Coronary artery (tissue), 2 donors: ENCODE results near the gene CRISP3.

Experiments used
- DNase-seq: peaks from one replicate; pipeline ENCODE4 v3.0.0-alpha.2; 2017; ENCODE audit warnings: low spot score
- H3K27ac ChIP-seq, 2 donors: fragments of 200-600 bp; sonication (generic); one replicate each; pipeline ENCODE4 v1.5.1; 2016 to 2019
- H3K4me3 ChIP-seq: fragments of 200-600 bp; sonication (generic); 2 replicates; pipeline ENCODE4 v1.5.1; 2016; ENCODE audit warnings: mild to moderate bottlenecking, moderate library complexity
- CTCF ChIP-seq: fragments of 200-600 bp; sonication (generic); IDR thresholded peaks from one replicate; pipeline ENCODE4 v1.5.1; 2019; ENCODE audit warnings: antibody characterized with exemption

CRISP3 gene

GRCh38 chr6:49775043-49775442 lies 30.9 kb upstream of the CRISP3 start:
- no peak for TF ChIP-seq CTCF
- H3K4me3 ChIP-seq: no peak overlapping the region
- no peak for DNase-seq
- no peak overlapping the region for H3K27ac ChIP-seq

DNA sequence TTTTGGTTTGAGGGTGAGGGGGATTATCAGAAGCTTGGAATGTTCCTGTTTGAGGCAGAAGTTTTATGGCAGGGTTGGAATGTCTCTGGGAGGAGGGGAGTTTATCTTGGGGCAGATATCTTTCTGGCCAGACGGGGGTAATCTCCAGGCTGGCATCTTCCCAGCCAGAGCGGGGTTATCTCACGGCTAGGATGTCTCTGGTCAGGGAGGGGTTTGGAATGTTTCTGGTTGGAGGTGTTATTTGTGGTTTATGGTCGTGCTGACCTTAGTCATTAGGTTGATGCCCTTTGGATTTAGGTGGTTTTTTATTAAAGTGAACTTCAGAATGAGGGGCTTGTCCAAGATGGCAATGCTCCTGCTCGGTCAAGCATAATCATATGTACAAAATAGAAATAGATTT lies 28.1 kb upstream of the CRISP3 start:
- no peak for TF ChIP-seq CTCF
- Histone ChIP-seq H3K4me3 (no peak overlapping the region), H3K27ac (no peak overlapping the region)
- DNase-seq: no peak

- TF ChIP-seq CTCF: no peak
- Histone ChIP-seq H3K4me3 (no peak overlapping the region), H3K27ac (no peak overlapping the region)
- DNase-seq: no peak
Observed at GRCh38 chr6:49766762-49767161, 22.6 kb upstream of the CRISP3 start.

DNA sequence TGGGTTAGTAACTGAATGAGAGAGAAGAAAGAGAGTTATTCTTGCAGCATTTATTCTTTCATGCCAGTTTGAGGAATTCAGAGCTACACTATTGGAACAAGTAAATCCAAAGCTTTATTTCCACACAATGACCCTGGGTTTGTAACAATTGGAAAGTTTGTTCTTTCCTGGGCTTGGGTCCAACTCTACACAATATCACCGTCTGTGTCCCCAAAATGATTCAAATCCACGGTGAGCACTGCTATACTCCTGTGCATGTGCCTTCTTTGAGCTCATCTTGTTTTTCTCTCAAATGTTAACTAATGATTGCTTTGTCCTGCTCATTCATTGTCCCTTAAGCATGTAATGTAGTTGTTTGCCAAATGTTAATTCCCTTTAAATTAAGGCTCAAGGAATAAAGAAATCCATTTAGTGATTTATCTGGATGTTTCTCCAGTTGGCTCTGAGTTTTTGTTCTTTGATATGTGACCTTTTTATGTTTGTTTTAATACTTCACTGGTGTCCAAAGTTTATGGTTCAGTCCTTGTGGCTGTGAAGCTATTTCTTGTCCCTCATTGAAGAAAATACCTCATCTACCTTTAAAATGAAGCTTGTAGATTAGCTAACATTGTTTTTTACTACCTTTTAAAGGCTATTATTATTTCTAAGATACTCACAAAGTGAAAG lies 20.5 kb upstream of the CRISP3 start:
- no peak for TF ChIP-seq CTCF
- no peak overlapping the region for H3K4me3 ChIP-seq
- no peak overlapping the region for H3K27ac ChIP-seq
- DNase-seq: no peak

DNA sequence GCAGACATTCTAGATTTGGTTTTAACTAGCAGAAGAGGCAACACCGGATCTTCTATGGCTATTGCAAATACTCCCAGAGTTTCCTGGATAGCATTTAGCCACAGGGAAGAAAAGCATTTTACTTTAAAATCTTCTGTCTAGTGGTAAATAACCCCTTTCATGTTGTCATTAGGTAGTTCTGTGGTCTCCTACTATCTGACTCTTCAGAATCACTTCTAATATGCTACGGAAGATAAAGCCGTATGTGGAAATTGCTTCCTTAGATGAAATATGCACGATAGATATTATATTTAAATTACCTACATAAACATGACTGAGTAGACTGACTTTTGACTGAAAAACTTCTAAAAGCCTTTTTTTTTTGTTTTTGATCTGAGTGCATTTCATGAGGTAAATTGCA lies 759 bp downstream of the CRISP3 start:
- Histone ChIP-seq H3K4me3 (no peak overlapping the region), H3K27ac (no peak overlapping the region)
- no peak for DNase-seq
- TF ChIP-seq CTCF: no peak

GRCh38 chr6:49739423-49739822 lies 4.8 kb downstream of the CRISP3 start:
- Histone ChIP-seq H3K4me3 (no peak overlapping the region), H3K27ac (no peak overlapping the region)
- DNase-seq: no peak
- TF ChIP-seq CTCF: no peak

DNA sequence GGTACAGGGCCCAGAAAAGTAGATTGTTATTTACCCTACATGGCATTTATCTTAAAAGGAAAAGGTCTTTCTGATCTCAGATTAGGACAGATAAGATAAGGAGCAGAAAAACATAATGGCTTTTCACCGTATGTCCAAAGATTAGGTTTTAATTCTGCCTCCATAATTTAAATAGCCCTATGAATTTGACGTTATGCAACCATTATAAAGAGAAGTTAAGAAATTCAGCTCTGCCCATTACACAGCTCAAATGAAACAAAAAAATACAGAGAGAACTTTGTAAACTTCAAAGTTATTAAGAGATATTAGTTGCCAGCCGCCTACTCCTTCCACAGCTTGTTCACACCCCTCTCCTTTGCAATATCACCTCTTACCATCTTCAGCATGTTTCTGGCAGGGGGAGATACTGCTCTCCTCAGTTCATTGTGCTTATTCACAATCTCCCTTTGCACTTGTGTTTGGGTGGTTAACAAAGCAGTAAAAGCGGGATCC lies 8.1 kb downstream of the CRISP3 start:
- TF ChIP-seq CTCF: no peak
- no peak for DNase-seq
- Histone ChIP-seq H3K27ac (no peak overlapping the region), H3K4me3 (no peak overlapping the region)
